ENCODE measurements around the gene FUT2.
A peak's percentile ranks its signal among the peaks of the same experiment; 100 is the strongest.

FUT2 gene

GRCh38 chr19:48726556-48726955 is 30.8 kb downstream of the FUT2 start:
- DNase-seq (ENCODE audit: low read depth, low spot score), result no peak

DNA sequence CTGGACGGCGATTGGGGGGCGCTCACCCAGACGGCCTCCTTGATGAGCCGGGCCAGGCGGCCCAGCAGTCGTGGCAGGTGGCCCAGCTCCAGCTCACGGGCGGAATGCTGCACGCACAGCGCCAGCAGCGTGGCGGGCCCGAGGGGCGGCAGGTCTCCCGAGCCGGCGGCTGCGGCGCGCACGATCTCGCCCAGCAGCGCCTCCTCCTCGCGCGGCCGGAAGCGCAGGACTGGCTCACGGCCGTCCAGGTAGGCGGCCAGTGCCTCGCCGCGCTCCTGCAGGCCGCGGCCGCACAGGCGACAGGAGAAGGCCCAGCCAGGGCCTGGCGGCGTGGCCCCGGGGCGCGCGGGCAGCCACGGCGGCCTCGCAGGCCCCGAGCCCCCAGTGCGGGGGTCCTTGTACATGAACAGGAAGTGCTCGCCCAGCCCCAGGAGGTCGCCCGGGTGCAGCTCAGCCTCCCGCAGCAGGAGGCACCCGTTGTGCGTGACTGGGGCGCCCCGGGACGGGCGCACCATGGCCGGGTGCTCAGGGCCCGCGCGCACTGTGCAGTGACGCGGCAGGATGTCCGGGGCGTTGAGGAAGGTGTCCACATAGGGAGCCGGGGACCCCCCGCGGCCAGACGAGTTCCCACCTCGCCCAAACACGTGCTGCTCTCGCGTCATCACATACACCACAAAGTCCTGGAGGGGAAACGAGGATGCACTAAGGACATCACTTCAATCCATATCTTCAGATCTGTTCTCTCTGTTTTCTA is 33.3 kb downstream of the FUT2 start:
- no peak for DNase-seq (ENCODE audit: low read depth, low spot score)

GRCh38 chr19:48731452-48731851 is 35.7 kb downstream of the FUT2 start:
- no peak for DNase-seq (ENCODE audit: low read depth, low spot score)

- DNase-seq (ENCODE audit: low read depth, low spot score), result no peak
Observed at GRCh38 chr19:48734625-48735024, 38.9 kb downstream of the FUT2 start.

- no peak for DNase-seq (ENCODE audit: low read depth, low spot score)
Observed at GRCh38 chr19:48735031-48735615, 39.4 kb downstream of the FUT2 start.

DNA sequence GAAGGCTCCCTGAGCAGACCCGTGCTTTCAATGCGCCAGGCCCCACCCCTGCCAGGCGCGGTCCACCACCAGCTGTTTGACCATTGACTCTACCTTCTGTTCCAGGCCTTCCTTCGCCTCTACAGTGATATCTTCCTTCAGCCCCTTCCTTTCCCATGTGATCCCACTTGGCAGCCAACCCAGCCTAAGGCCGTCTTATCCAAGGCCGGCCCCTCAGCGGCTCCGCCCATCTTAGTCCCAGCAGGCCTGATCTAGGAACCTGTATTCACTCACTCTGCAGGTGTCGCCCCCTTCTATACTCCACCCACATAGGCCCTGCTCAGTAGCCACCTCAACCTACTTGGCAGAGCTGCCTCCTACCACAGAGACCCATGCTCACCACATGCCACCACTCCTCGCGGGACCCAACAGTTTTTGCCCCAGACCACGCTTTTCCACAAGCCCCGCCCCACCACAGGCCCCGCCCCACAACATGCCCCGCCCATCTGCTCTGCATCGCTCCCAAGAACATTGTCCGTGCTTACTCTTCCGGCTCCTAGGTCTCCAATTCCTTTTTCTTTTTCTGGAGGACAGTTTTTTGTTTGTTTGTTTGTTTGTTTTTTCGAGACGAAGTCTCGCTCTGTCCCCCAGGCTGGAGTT is 41.7 kb downstream of the FUT2 start:
- DNase-seq (ENCODE audit: low read depth, low spot score), result no peak

- no peak for DNase-seq (ENCODE audit: low read depth, low spot score)
Observed at GRCh38 chr19:48738557-48739403, 43.0 kb downstream of the FUT2 start.

DNA sequence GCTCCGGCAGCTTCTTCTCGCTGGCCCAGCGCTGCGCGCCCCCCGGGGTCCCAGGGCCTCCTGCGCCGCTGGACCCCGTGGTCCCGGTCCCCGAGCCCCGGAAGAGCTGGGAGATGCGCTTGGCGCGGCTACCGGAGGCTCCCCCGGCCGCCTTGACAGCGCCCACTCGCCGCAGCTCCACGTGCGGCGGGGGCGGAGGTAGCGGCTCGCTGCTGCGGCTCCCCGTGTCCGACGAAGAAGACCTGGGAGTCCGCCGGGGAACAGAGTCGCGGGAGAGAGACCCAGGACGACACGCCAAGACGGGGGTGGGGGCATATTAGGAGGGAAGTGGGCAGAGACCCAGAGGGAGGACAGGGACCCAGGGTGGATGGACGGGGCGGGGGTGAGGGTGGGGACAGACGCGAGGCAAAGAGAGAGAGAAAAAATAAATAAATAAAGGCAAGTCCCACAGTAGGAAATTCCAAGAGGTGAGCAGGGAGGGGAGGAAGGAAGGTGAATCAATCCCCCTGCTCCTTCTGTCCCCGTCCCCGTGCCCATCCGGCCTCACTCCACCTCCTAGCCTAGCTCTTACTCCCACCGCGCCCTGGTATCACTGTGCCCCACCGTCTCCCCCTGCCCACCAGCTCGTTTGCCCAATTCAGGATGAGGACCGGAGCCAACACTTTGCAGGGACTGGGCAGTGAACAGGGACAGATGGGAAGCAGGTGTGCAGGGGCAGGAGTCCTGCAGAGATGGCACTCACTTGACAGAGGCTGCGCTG is 43.8 kb downstream of the FUT2 start:
- no peak for DNase-seq (ENCODE audit: low read depth, low spot score)

- no peak for DNase-seq (ENCODE audit: low read depth, low spot score)
Observed at GRCh38 chr19:48740164-48740972, 44.6 kb downstream of the FUT2 start, which contains the start of gene RASIP1. Gene RASIP1, minus strand, starts transcription at chr19:48740610. Its CDS starts 328 bp downstream, at chr19:48740282.

DNA sequence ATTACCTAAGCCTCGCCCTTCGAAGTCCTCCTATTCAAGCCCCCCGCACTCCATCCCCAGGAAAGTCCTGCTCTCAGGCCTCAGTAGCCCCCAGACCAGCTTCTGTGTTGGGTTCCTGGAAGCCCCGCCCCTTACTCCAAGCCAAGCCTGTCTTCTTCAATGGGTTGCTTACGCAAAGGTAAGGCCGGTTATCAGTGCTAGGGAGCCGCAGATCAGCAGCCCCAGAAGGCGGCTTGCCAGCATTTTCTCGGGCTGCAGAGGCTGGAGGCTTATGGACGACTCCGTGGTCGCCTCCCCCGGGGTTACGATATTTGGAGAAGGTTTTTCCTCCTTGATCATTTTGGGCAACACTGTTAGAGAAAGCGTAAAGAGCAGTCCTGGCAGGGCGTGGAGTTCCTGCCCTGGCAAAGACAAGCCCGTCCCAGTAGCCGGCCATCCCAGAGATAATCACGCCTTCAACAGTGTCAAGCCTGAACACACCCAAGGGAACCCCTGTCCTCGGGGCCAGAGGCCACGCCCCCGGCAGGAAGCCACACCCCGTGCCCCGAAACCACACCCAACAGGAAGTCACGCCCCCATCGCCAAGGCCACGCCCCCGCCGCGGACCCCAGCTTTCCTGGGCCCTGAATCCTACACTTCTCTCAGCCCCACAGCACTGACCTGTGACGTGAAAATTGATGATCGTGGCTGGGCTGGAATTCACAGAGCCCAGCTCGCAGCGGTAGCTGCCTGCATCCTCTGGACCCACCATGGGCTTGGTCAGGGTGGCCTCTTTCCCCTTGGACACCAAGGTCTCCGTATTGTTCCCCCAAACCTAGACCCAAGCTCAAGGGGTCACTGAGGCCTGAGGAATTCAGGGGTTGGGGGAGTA is 45.6 kb downstream of the FUT2 start:
- no peak for DNase-seq (ENCODE audit: low read depth, low spot score)

DNA sequence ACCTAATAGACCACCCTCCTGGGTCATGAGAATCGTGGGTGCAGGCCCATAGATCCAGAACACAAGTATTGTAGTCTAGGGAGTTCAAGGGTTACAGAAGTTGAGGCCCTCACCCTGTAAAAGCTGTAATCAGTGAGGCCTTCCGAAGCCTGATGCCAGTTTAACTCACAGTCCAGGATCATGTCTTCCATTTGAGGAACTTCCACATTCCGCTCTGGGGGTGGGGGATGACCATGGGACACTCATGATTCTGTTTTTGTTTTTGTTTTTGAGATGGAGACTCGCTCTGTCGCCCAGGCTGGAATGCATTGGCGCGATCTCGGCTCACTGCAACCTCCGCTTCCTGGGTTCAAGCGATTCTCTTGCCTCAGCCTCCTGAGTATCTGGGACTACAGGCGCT is 46.3 kb downstream of the FUT2 start:
- no peak for DNase-seq (ENCODE audit: low read depth, low spot score)

- no peak for DNase-seq (ENCODE audit: low read depth, low spot score)
Observed at GRCh38 chr19:48745208-48745995, 49.6 kb downstream of the FUT2 start.

- no peak for DNase-seq (ENCODE audit: low read depth, low spot score)
Observed at GRCh38 chr19:48746110-48746509, 50.3 kb downstream of the FUT2 start.

GRCh38 chr19:48746738-48747575 is 51.2 kb downstream of the FUT2 start, which contains the start of gene IZUMO1:
Gene IZUMO1, minus strand, starts transcription at chr19:48746909. Its CDS starts 1,050 bp downstream, at chr19:48745859.
- DNase-seq (ENCODE audit: low read depth, low spot score), result peak; percentile 72

- DNase-seq (ENCODE audit: low read depth, low spot score), result no peak
Observed at GRCh38 chr19:48749571-48750198, 53.9 kb downstream of the FUT2 start.

DNA sequence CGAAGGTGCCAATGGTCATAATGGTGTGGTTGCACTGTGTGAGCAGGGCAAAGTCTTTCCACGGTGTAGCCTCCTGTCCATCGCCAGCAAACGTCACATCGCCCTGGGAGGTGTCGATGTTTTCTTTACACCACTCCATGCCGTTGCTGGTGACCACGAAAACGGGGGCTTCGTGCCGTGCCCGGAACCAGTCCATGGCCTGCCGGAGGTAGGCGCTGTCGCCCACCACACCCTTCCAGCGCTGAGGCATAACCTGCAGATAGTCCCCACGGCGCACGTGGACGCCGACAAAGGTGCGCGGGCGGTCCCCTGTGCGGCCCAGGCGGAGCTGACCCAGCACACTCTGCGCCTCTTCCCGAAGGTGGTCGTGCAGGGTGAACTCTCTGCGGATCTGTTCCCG is 54.6 kb downstream of the FUT2 start:
- no peak for DNase-seq (ENCODE audit: low read depth, low spot score)
